ENCODE data around the gene NEO1. TPM values are rescaled to one million over a fixed set of nuclear protein-coding genes. Genes with fewer than 3 reads are reported as not detected.

The NEO1 gene
- total RNA-seq, 1 donor from 2014 or later: 9.8 TPM

- no peaks in the 10 kb centered on the region for H3K36me3 Mint-ChIP-seq (ENCODE audit: low read depth)
- H3K4me1 Mint-ChIP-seq (ENCODE audit: low read depth): no peaks in the 10 kb centered on the region
- DNase-seq (ENCODE audit: low spot score): no peak
- intact Hi-C loops (cut with micrococcal nuclease): no loop called here
- no peak overlapping the region for H3K27ac Mint-ChIP-seq
- no peaks in the 10 kb centered on the region for H3K9me3 Mint-ChIP-seq
- peaks cover 26% of the 10 kb centered on the region for H3K27me3 Mint-ChIP-seq (ENCODE audit: low read depth)
- no peak overlapping the region for H3K4me3 Mint-ChIP-seq (ENCODE audit: low read depth)
Measured at GRCh38 chr15:73021139-73021621, 31.1 kb upstream of the NEO1 start.

- no peaks in the 10 kb centered on the region for H3K4me1 Mint-ChIP-seq (ENCODE audit: low read depth)
- no peak overlapping the region for H3K4me3 Mint-ChIP-seq (ENCODE audit: low read depth)
- no peak overlapping the region for H3K27ac Mint-ChIP-seq
- DNase-seq (ENCODE audit: low spot score): no peak
- no peaks in the 10 kb centered on the region for H3K36me3 Mint-ChIP-seq (ENCODE audit: low read depth)
- H3K27me3 Mint-ChIP-seq (ENCODE audit: low read depth): peaks cover 29% of the 10 kb centered on the region
- intact Hi-C loops (cut with micrococcal nuclease): no loop called here
- H3K9me3 Mint-ChIP-seq: no peaks in the 10 kb centered on the region
Measured at GRCh38 chr15:73022161-73022560, 30.1 kb upstream of the NEO1 start.

DNA sequence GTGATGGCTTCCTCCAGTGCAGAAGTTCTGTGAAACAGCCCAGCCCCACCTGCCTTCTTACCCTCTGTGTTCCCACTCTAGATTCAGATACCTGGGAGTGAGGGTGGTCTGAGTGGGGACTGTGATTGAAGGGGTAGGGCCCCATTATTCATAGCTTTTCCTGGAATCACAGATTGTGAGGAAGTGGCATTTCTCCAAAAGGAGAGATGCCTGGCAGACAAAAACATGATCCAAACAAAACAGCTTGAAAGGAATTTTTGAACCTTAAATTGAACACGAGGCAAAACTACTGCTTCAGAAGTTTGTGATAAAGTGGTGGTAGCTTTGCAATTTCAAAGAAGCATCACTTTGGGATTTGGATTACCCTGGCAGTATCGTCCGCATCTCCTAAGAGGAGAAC is 29.2 kb upstream of the NEO1 start:
- H3K36me3 Mint-ChIP-seq (ENCODE audit: low read depth): no peaks in the 10 kb centered on the region
- no peak overlapping the region for H3K27ac Mint-ChIP-seq
- no peak overlapping the region for H3K4me3 Mint-ChIP-seq (ENCODE audit: low read depth)
- no peaks in the 10 kb centered on the region for H3K9me3 Mint-ChIP-seq
- peaks cover 33% of the 10 kb centered on the region for H3K27me3 Mint-ChIP-seq (ENCODE audit: low read depth)
- no peak for DNase-seq (ENCODE audit: low spot score)
- intact Hi-C loops (cut with micrococcal nuclease): no loop called here
- no peaks in the 10 kb centered on the region for H3K4me1 Mint-ChIP-seq (ENCODE audit: low read depth)

GRCh38 chr15:73024168-73024567 is 28.1 kb upstream of the NEO1 start:
- intact Hi-C loops (cut with micrococcal nuclease): no loop called here
- Mint-ChIP-seq H3K4me1 (ENCODE audit: low read depth) (no peaks in the 10 kb centered on the region), H3K4me3 (ENCODE audit: low read depth) (no peak overlapping the region), H3K36me3 (ENCODE audit: low read depth) (no peaks in the 10 kb centered on the region), H3K27me3 (ENCODE audit: low read depth) (peaks cover 31% of the 10 kb centered on the region), H3K27ac (no peak overlapping the region), H3K9me3 (no peaks in the 10 kb centered on the region)
- no peak for DNase-seq (ENCODE audit: low spot score)

- Mint-ChIP-seq H3K27ac (no peak overlapping the region), H3K36me3 (ENCODE audit: low read depth) (no peaks in the 10 kb centered on the region), H3K9me3 (no peaks in the 10 kb centered on the region), H3K4me3 (ENCODE audit: low read depth) (no peak overlapping the region), H3K4me1 (ENCODE audit: low read depth) (no peaks in the 10 kb centered on the region), H3K27me3 (ENCODE audit: low read depth) (peaks cover 25% of the 10 kb centered on the region)
- intact Hi-C loops (cut with micrococcal nuclease): no loop called here
- DNase-seq (ENCODE audit: low spot score): no peak
Measured at GRCh38 chr15:73026511-73027054, 25.7 kb upstream of the NEO1 start.

GRCh38 chr15:73028031-73028430 is 24.2 kb upstream of the NEO1 start:
- H3K4me3 Mint-ChIP-seq (ENCODE audit: low read depth): no peak overlapping the region
- no peaks in the 10 kb centered on the region for H3K9me3 Mint-ChIP-seq
- intact Hi-C loops (cut with micrococcal nuclease): no loop called here
- no peaks in the 10 kb centered on the region for H3K36me3 Mint-ChIP-seq (ENCODE audit: low read depth)
- peaks cover 22% of the 10 kb centered on the region for H3K27me3 Mint-ChIP-seq (ENCODE audit: low read depth)
- H3K4me1 Mint-ChIP-seq (ENCODE audit: low read depth): no peaks in the 10 kb centered on the region
- no peak overlapping the region for H3K27ac Mint-ChIP-seq
- DNase-seq (ENCODE audit: low spot score): no peak

DNA sequence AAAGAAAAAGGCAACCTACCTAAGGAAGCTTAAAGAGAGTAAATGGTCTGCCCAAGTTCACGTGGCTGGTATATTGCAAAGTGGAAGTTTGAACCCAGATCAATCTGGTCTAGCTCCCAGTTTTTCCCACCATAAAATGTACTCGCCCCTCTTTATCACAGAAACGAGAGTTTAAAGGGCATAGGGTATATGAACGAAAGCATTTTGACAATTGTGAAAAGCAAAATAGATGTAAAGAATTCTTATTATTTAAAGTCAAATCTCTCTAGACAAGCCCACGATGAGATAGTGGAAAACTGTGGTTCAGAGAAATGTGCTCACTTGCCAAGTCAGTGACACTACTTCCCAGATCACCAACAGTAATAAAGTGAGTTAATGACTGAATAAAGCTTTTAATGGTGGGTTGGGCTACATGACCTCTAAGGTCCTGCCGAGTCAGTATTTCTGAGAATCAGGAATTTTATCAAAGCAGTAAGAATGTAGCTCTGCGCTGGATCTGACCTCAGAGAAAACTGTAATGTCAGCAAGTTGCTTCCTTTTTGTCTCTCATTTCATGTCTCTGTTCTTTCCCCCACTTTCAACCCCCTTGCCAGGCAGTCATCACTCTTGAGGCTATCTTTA is 23.3 kb upstream of the NEO1 start:
- Mint-ChIP-seq H3K27ac (no peak overlapping the region), H3K27me3 (ENCODE audit: low read depth) (peaks cover 24% of the 10 kb centered on the region), H3K4me1 (ENCODE audit: low read depth) (no peaks in the 10 kb centered on the region), H3K9me3 (no peaks in the 10 kb centered on the region), H3K36me3 (ENCODE audit: low read depth) (no peaks in the 10 kb centered on the region), H3K4me3 (ENCODE audit: low read depth) (no peak overlapping the region)
- DNase-seq (ENCODE audit: low spot score): no peak
- intact Hi-C loops (cut with micrococcal nuclease): no loop called here

DNA sequence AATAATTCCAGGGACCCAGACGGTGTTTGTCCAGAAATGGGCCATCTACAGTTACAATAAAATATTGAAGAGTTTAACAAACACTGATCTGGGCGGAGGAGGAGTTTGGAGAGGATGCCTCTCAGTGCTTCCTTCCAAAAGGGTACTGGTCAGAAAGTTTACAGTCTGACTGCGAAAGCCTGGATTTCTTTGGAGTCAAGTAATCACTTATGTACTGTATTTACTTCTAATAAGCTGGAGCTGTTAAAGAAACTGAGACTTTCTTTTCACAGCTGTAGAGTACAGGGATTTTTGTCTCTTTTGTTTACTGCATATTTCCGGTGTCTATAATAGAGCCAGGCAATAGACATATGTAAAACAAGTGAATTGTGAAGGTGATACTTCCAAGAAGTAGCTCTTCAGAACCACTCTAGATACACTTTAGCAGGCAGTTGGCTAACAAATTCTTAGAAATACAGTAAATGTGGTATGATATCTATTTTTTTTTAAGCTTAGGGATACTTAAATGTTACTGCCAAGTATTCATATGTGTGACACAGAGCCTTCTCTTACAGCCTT is 22.1 kb upstream of the NEO1 start:
- no peaks in the 10 kb centered on the region for H3K36me3 Mint-ChIP-seq (ENCODE audit: low read depth)
- no peaks in the 10 kb centered on the region for H3K9me3 Mint-ChIP-seq
- no peak for DNase-seq (ENCODE audit: low spot score)
- intact Hi-C loops (cut with micrococcal nuclease): no loop called here
- no peak overlapping the region for H3K4me3 Mint-ChIP-seq (ENCODE audit: low read depth)
- H3K4me1 Mint-ChIP-seq (ENCODE audit: low read depth): no peaks in the 10 kb centered on the region
- no peak overlapping the region for H3K27ac Mint-ChIP-seq
- peaks cover 29% of the 10 kb centered on the region for H3K27me3 Mint-ChIP-seq (ENCODE audit: low read depth)

GRCh38 chr15:73031648-73032047 is 20.6 kb upstream of the NEO1 start:
- DNase-seq (ENCODE audit: low spot score): no peak
- Mint-ChIP-seq H3K4me3 (ENCODE audit: low read depth) (no peak overlapping the region), H3K27ac (no peak overlapping the region), H3K27me3 (ENCODE audit: low read depth) (peaks cover 35% of the 10 kb centered on the region), H3K4me1 (ENCODE audit: low read depth) (no peaks in the 10 kb centered on the region), H3K9me3 (no peaks in the 10 kb centered on the region), H3K36me3 (ENCODE audit: low read depth) (no peaks in the 10 kb centered on the region)
- intact Hi-C loops (cut with micrococcal nuclease): no loop called here

- H3K9me3 Mint-ChIP-seq: no peaks in the 10 kb centered on the region
- H3K27ac Mint-ChIP-seq: no peak overlapping the region
- intact Hi-C loops (cut with micrococcal nuclease): no loop called here
- no peaks in the 10 kb centered on the region for H3K36me3 Mint-ChIP-seq (ENCODE audit: low read depth)
- H3K4me1 Mint-ChIP-seq (ENCODE audit: low read depth): no peaks in the 10 kb centered on the region
- DNase-seq (ENCODE audit: low spot score): no peak
- peaks cover 34% of the 10 kb centered on the region for H3K27me3 Mint-ChIP-seq (ENCODE audit: low read depth)
- H3K4me3 Mint-ChIP-seq (ENCODE audit: low read depth): no peak overlapping the region
Measured at GRCh38 chr15:73033611-73034010, 18.7 kb upstream of the NEO1 start.

DNA sequence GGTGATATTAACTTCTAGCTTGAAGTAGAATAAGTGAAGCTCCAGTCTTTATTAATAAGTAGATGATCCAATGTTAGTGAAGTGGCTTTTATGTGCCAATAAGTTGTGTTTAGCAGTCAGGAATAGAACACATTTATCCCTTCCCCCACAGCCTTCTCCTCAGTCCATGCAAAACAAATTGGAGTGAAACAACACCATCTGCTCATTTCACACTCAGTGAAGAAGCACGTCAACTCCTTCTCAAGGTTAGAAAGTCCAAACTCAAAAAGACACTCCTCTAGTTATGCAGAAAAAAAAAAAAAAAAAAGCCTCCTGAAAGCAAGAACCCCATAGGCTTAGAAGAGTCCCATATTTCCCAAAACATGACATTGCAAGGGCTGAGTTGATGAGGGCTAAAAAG is 18.0 kb upstream of the NEO1 start:
- no peak overlapping the region for H3K27ac Mint-ChIP-seq
- no peak overlapping the region for H3K4me3 Mint-ChIP-seq (ENCODE audit: low read depth)
- no peaks in the 10 kb centered on the region for H3K9me3 Mint-ChIP-seq
- DNase-seq (ENCODE audit: low spot score): no peak
- H3K4me1 Mint-ChIP-seq (ENCODE audit: low read depth): no peaks in the 10 kb centered on the region
- H3K36me3 Mint-ChIP-seq (ENCODE audit: low read depth): no peaks in the 10 kb centered on the region
- peaks cover 39% of the 10 kb centered on the region for H3K27me3 Mint-ChIP-seq (ENCODE audit: low read depth)
- intact Hi-C loops (cut with micrococcal nuclease): no loop called here

DNA sequence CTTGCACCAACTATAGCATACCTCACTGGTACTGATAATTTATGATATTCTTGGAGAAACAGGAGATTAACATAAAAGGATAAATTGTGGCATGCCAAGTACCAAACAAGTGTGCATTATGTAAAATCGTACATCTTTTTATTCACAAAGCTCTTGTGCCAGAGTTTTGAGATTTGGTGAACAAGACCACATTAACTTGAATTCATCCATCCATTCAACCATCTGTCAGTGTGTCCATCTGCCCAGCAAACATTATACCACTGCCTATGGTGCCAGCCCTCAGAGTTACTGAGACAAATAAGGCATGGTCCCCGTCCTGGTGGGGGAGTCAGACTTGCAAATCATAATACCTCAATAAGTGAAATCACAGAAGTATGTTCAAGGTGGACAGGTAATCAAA is 17.0 kb upstream of the NEO1 start:
- no peak for DNase-seq (ENCODE audit: low spot score)
- H3K36me3 Mint-ChIP-seq (ENCODE audit: low read depth): no peaks in the 10 kb centered on the region
- no peak overlapping the region for H3K27ac Mint-ChIP-seq
- intact Hi-C loops (cut with micrococcal nuclease): no loop called here
- H3K4me1 Mint-ChIP-seq (ENCODE audit: low read depth): no peaks in the 10 kb centered on the region
- H3K27me3 Mint-ChIP-seq (ENCODE audit: low read depth): peaks cover 37% of the 10 kb centered on the region
- no peaks in the 10 kb centered on the region for H3K9me3 Mint-ChIP-seq
- no peak overlapping the region for H3K4me3 Mint-ChIP-seq (ENCODE audit: low read depth)

- H3K27me3 Mint-ChIP-seq (ENCODE audit: low read depth): peaks cover 31% of the 10 kb centered on the region
- intact Hi-C loops (cut with micrococcal nuclease): no loop called here
- no peaks in the 10 kb centered on the region for H3K9me3 Mint-ChIP-seq
- H3K36me3 Mint-ChIP-seq (ENCODE audit: low read depth): no peaks in the 10 kb centered on the region
- no peaks in the 10 kb centered on the region for H3K4me1 Mint-ChIP-seq (ENCODE audit: low read depth)
- H3K4me3 Mint-ChIP-seq (ENCODE audit: low read depth): no peak overlapping the region
- no peak for DNase-seq (ENCODE audit: low spot score)
- H3K27ac Mint-ChIP-seq: no peak overlapping the region
Measured at GRCh38 chr15:73038220-73038619, 14.0 kb upstream of the NEO1 start.

All from activated T-helper 2 cell treated with anti-CD3 and anti-CD28 coated beads, Interferon-gamma antibody, Interleukin-2, Interleukin-4, amounts not matched to agents 10 μg/mL and 5 μg/mL and 100 μg/mL, durations not matched to agents 14 hours and 24 hours and 36 hours (primary cell).